ENCODE data around the gene CD302.

DNA sequence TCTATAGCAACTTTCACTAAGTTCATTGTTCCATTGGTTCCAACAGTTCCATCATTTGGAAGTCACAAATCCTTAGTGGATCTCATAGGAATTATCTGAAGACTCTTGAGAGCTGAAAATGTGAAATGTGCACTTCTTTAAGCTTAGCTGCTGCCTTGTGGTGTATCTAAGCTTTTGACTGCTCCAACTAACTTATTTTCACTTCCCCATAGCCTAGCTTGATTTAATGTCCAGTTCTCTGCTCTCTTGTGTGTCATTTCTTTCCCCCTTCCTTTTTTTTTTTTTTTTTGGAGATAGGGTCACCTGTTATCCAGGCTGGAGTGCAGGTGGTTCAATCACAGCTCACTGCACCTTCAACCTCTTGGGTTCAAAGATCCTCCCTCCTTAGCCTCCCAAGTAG lies 34.9 kb upstream of the CD302 start:
- TF ChIP-seq, protein P1, sequence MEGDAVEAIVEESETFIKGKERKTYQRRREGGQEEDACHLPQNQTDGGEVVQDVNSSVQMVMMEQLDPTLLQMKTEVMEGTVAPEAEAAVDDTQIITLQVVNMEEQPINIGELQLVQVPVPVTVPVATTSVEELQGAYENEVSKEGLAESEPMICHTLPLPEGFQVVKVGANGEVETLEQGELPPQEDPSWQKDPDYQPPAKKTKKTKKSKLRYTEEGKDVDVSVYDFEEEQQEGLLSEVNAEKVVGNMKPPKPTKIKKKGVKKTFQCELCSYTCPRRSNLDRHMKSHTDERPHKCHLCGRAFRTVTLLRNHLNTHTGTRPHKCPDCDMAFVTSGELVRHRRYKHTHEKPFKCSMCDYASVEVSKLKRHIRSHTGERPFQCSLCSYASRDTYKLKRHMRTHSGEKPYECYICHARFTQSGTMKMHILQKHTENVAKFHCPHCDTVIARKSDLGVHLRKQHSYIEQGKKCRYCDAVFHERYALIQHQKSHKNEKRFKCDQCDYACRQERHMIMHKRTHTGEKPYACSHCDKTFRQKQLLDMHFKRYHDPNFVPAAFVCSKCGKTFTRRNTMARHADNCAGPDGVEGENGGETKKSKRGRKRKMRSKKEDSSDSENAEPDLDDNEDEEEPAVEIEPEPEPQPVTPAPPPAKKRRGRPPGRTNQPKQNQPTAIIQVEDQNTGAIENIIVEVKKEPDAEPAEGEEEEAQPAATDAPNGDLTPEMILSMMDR (IDR thresholded peaks at IDR 0.05; ENCODE audit: poor library complexity, severe bottlenecking): no peak
- TF ChIP-seq TAF1 (IDR thresholded peaks at IDR 0.05; ENCODE audit: low read depth) (no peak), RAD21 (conservative IDR thresholded peaks at IDR 0.05) (no peak)
- TF ChIP-seq, protein P2, sequence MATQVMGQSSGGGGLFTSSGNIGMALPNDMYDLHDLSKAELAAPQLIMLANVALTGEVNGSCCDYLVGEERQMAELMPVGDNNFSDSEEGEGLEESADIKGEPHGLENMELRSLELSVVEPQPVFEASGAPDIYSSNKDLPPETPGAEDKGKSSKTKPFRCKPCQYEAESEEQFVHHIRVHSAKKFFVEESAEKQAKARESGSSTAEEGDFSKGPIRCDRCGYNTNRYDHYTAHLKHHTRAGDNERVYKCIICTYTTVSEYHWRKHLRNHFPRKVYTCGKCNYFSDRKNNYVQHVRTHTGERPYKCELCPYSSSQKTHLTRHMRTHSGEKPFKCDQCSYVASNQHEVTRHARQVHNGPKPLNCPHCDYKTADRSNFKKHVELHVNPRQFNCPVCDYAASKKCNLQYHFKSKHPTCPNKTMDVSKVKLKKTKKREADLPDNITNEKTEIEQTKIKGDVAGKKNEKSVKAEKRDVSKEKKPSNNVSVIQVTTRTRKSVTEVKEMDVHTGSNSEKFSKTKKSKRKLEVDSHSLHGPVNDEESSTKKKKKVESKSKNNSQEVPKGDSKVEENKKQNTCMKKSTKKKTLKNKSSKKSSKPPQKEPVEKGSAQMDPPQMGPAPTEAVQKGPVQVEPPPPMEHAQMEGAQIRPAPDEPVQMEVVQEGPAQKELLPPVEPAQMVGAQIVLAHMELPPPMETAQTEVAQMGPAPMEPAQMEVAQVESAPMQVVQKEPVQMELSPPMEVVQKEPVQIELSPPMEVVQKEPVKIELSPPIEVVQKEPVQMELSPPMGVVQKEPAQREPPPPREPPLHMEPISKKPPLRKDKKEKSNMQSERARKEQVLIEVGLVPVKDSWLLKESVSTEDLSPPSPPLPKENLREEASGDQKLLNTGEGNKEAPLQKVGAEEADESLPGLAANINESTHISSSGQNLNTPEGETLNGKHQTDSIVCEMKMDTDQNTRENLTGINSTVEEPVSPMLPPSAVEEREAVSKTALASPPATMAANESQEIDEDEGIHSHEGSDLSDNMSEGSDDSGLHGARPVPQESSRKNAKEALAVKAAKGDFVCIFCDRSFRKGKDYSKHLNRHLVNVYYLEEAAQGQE (IDR thresholded peaks at IDR 0.05; ENCODE audit: borderline replicate concordance): no peak

Measured in neural cell (in vitro differentiated cells).